ENCODE data around the gene TENM3.

TENM3 gene

DNA sequence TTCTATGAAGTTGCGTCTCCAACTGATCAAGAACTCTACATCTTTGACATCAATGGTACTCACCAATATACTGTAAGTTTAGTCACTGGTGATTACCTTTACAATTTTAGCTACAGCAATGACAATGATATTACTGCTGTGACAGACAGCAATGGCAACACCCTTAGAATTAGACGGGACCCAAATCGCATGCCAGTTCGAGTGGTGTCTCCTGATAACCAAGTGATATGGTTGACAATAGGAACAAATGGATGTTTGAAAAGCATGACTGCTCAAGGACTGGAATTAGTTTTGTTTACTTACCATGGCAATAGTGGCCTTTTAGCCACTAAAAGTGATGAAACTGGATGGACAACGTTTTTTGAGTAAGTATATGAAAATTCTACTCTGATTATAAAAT, 511.7 kb downstream of the TENM3 start:
- no peak for DNase-seq

DNA sequence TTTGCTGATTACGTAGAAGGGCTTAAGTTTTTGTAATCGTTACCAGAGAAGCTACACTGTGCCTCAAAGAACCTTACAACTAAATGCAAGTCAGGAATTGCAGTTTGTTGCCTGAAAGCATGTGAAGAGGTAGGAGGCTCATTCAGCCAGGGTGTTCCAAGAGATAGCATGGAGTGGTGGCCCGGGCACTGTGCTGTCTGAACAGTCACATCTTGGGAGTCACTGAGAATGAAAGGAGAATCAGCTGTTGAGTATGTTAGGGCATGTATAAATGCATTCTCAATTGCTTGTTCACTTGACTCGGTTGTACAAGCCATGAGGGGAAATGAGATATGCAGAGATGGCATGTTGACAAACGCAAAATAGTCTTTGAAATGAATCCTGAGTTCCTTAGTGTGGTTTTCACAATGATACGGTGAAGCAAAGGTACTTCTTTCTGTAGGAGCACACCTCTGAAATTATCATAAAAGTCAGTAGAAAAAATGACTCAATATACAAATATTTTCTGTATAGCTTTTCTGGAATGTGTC, 513.0 kb downstream of the TENM3 start:
- no peak for DNase-seq

DNA sequence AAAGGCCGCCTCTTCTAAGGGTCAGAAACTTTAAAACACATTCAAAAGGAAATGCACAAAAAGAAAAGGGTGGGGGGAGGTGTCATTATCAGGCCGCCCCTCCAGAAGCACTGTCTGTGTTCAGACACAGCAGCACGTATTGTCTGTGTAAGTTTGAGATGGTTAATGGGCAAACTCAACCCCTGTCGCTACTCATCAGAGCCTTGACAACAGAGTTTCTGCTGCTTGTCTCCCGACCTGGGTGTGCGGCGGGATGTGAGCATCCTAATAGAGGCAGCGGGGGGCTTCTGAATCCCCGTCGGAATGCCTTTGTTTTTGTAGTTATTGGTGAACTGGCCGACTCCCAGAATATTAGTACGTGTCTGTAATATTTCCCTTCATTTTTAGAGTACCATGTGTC, 515.1 kb downstream of the TENM3 start:
- no peak for DNase-seq

DNA sequence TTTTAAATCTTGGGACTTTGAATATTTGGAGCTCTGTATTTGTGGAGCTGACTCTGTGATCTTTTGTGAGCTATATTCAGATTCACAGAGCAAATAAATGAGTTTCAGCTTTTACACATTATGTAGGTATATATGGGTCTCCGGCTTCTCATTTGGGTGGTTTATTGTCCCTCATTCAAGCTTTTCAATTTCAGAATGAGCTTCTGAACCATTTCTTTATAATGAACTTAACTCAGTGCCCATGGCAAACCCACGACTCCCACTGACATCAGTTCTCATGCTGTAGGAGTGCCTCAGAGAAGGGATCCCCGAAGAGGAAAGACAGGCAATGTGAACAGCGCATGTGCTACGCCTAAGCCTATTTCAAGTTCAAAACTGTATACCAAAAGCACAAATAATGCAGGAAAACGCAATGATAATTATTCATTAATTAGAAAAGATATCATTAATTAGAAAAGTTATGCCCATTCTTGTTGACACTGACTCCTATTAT, 517.4 kb downstream of the TENM3 start:
- DNase-seq = no peak

DNA sequence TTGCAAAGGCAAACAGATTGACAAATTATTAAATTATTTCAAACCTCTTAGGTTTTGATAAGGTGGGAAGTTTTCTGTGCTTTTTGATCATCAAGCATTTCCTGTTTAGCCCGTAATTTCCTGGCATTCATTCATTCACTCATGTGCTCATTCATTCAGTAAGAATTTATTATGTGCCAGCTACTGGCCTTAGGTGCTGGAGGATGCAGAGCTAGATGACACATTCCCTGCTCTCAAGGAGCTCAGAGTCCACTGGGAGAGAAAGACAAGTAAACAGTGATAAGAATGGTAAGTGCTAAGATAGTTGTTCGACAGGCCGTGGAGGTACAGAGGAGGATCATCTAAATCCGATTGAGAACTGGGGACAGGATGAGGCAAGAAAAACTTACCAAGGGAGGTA, 520.9 kb downstream of the TENM3 start:
- no peak for DNase-seq

DNA sequence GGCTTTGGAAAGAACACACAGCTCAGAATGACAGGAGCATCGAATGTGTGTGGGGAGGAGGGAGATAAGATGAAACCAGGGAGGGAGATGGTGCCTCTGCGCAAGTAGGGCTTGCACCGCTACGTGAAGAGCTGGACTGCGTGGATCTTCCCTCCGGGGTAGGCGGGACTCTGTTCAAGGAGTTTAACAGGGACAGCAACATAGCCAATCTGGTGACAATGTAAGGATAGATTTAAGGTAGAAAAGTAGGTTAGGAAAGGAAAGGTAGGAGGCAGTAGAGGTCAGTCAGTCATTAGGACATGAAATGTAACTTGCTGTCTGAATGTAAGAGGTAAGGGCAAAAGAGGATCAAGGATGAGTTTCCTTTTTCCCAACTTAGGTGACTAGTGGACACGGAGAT, 521.4 kb downstream of the TENM3 start:
- no peak for DNase-seq

DNA sequence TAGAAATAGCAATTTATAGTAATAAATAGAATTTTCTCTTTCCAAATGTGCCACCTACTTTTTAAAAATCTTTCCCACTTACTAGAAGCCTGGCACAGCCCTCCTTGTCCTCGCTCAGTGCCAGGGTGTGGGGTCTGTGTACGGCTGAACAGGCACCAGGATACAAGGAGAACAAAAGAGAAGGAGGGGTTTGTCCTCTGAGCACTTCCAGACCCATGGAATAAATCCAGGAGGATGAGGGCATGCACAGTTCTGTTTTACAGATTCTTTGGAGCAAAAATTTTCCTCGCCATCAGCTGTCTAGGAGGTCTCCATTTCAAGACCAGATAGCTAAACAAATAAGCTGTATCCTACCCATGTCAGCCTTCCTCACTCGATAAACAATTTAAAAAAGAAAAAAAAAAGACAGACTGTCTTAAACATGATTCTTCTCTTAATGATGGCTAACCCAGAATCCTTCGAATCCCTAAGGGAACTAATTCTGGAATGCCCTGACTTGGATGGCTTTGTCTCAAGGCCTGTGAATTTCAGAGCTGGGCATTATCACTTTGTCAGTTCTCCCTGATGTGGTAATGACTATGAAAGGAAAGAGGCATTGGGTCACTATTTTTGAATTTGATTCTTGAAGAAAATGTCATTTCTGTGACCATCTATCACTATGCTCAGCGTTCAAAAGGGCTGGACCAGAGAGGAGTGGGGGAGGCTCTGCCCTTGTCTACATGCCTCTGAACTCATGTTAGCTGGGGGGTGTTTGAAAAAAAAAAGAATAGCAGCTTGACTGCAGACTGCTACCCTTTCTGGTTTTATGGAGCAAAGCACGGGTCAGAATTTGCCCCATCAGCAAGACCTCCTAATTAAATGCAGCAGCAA, 523.0 kb downstream of the TENM3 start:
- no peak for DNase-seq

DNA sequence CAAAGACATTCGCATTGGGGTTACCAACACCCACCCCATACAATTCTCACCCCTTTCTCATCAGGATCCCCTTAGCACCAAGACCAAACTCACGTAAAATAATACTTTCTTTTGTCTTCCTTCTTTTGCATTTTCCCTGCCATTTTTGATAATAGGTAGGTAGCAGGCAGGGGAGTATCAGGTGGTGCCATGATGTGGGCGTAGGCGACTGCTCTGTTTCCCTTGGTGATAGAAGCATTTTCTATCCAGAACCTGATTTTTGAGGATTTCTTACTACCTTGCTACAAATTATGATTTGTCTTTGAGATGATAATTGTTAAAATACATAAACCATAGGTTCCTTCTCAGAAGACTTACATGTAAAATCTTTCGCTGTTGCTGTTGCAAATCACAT, 523.7 kb downstream of the TENM3 start:
- no peak for DNase-seq

DNA sequence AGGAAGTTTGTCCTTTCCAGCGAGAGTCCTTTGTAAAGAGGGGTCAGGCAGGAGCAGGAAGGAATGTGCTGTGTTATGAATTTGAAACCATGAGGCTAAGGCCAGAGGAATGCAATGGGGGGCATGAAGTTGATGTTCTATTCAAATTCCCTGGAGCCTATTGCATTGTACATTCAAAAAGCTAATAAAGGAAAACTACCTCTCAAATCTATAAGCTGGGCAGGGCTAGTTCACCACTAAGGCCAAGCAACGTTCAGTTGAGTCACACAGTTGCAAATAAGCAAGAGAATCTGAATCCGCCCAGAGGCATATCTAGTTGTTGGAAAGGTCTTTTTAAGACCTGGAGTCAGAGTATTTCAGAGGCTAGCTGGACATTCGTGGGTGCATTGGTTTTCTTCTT, 525.6 kb downstream of the TENM3 start:
- no peak for DNase-seq

DNA sequence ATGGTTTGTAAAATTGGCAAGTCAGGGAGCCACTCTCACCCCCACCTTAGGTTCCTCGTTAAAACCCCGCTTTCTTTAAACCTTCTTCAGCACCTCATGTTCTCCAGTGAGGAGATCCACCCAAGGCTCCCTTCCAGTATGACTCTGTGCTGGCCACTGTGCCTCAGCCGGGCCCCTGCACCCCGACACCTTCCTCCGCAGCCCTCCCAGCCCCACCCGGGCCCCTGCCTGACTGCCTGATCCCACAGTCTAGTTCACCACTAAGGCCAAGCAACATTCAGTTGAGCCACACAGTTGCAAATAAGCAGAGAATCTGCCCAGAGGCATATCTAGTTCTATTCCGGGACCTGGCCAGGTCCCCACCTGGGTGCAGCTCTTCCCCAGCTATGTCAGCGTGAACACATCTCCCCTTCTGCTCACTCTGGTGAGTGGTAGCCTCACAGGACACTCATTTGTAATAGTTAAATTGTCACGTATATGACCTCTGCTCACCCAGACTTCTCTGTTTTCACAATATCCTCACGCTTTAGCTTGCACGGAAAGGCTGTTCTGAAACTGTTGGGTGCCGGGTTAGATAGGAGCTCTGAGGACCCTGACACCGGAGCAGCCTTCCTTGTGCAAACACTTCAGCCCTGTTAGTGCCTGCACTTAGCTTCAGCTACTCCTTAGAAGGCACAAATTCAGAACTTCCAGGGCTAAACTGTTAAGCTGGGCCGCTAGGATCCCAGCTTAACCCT, 527.2 kb downstream of the TENM3 start:
- no peak for DNase-seq

- DNase-seq = no peak
Measured at GRCh38 chr4:182770996-182771514, 527.9 kb downstream of the TENM3 start.

DNA sequence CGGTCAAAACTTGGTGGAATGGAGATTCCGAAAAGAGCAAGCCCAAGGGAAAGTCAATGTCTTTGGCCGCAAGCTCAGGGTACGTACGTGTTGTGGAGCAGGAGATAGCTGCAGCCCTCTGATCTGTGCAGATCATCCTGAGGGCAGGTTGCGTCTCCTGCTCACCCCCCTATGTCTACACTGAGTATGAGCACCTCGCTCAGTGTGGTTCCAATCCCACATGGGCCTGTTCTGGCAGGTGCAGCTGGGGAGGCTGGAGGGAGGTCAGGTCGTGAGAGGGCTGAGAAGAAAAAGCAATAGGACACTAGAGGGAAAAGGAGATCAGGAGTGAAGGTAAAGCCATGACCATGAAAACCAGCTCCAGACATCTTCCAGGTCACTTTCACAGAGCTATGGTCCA, 531.9 kb downstream of the TENM3 start:
- no peak for DNase-seq

DNA sequence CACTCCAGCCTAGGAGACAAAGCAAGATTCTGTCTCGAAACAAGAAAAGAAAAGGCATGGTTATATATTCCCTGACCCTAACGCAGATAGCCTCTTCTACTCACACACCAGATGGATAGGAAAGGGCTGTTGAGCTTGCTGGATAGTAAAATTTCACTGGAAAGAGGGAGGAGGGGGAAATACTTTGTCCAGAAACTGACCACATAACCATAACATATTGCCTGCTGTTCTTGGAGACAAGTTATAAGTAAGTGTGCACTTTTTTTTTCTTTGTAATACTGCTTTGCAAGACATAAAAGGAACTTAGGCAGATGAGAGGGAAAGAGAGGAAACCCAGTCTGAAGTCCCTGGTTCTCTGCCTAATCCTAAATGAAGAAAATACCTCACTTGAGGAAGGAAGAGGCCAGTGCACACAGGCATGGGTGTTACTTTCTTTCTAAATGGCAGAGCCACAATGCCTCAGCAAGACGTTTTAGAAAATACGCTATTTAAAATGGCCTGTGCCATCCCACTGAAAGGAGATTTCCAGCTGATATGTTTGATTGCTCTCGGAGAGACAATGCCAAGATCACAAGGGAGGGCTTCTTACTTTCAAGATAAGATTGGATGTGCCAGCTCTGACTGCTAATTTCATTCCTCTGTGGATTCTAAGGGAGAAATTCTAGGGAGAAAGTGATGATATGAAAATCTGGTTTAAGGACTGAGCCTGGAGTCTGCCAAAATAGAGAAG, 533.3 kb downstream of the TENM3 start:
- DNase-seq = no peak

- DNase-seq = no peak
Measured at GRCh38 chr4:182778222-182778982, 535.2 kb downstream of the TENM3 start.

DNA sequence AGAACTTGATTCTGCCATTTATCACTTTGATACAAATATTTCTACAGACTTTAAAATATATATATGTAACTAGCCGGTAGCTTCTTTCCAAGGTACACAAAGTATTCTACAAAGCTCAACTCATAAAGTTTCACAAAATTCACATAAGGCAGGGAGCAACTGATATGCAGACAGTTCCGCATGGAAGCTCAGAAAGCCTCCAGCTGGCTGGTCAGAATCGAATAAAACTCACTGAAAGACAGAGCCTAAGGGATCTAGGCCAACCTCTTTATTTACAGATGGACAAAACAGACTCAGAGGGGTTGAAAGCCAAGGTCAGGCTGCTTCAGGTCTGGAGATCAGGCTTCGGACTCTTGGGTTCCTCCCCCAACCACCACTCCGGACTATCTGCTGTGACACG, 543.8 kb downstream of the TENM3 start:
- no peak for DNase-seq

GRCh38 chr4:182788201-182788600, 545.0 kb downstream of the TENM3 start:
- no peak for DNase-seq

DNA sequence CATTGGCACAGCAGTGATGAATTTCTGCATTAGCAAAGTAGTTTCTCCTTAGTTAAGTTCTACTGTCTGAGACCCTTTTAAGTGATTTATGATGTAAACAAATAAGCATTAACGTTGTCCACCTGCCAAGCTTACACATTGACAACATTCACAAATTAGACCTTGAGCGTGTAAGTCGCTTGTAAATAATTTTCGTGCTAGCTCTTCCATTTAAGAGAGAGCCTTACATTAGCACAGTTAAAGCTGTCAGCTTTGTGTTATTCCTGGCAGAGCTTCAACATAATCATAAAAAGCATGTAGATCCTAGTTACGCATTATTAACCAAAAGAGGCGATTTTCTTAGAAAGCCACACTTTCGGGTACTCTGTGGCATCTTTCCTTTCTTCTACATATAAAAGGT, 546.3 kb downstream of the TENM3 start:
- no peak for DNase-seq

DNA sequence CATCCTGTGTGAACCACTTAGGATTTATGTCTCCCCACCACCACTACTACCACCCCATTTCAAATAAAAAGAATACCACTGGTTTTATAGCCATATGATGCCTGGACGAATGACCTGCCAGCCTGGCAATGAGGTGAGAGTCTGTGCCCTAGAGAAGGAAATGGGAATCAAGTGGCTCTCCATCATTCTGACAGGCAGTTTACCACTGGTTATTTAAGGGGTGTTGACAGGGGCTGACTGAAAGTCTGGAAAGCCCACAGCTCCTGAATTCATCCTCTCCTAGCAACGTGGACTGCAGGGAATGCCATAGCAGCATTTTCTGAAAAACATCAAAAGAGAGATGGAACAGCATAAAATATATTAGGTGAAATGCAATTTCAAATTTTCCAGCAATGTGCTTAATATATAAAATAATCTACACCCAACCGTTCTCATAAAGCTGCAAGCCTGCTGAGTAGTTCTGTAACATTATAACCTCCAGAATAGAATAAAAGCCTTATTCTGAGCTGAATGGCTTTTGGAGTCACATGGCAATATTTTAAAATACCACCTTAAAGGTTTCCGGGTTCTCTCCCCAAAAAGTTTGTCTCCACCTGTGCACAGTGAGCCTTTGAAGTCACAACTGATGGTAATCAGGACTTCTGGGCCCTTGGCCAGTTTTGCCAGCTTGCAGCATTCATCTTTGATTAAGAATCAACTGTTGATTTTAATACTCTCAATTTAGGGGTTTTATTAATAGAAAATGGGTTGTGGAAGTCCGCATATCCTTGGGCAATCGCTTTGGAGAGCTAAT, 552.4 kb downstream of the TENM3 start:
- no peak for DNase-seq

- DNase-seq = no peak
Measured at GRCh38 chr4:182799515-182800215, 556.5 kb downstream of the TENM3 start.

GRCh38 chr4:182800216-182800515, 557.0 kb downstream of the TENM3 start:
- no peak for DNase-seq

DNA sequence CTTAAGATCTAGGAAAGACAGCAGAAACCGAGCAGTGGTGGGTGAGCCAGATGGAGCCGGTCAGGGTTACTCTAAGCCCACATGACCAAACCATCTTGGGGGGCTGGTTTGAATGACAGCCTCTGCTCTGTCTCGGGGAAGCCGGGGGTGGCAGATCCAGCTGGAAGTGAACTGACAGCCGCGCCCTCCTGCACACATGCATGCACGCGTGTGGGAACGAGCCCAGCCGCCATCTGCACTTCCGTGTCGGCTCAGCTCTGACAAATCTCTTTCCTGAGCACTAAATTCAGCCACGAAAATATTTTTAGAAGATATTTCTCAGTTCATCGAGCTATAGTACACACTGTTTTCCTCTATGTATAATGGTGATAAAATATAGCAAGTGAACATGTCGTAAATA, 558.4 kb downstream of the TENM3 start:
- no peak for DNase-seq
